HFFc6 (cell line): ENCODE data around the gene PCYT1B. TPM values are rescaled to one million over a fixed set of nuclear protein-coding genes. Genes with fewer than 3 reads are reported as not detected.

Experiments
- DNase-seq: peaks from one replicate; pipeline ENCODE4 v3.0.0-alpha.2; 2018
- H3K27ac Mint-ChIP-seq: 2 replicates; pipeline ENCODE4 v1.8.0; 2020; ENCODE audit warnings: mild to moderate bottlenecking, mixed read lengths
- H3K27me3 Mint-ChIP-seq: 2 replicates; pipeline ENCODE4 v1.8.0; 2021; ENCODE audit warnings: mild to moderate bottlenecking, moderate library complexity, mixed read lengths; ENCODE audit not compliant: insufficient read depth
- H3K36me3 Mint-ChIP-seq: 2 replicates; pipeline ENCODE4 v1.8.0; 2021; ENCODE audit warnings: low read depth, mixed read lengths
- H3K4me1 Mint-ChIP-seq: 2 replicates; pipeline ENCODE4 v1.8.0; 2020; ENCODE audit warnings: low read depth, mixed read lengths
- H3K4me3 Mint-ChIP-seq: 2 replicates; pipeline ENCODE4 v1.8.0; 2020; ENCODE audit warnings: mild to moderate bottlenecking, moderate library complexity, mixed read lengths
- H3K9me3 Mint-ChIP-seq: 2 replicates; pipeline ENCODE4 v1.8.0; 2020; ENCODE audit warnings: mild to moderate bottlenecking, mixed read lengths
- total RNA-seq, 6 experiments: library from RNA; stranded (reverse); fragmentation: NEBNext Ultra II Directional; extraction: Animal tissue kit (Norgen Biotek cat#: 25700); gene quantifications; 2 replicates in 1 of 6; 3 replicates in 5 of 6; pipeline ENCODE4 v1.2.3, GENCODE V29; 2021
- TF ChIP-seq, protein P1 (sequence below): fragments of 200-600 bp; sonication (generic); IDR thresholded peaks from 2 replicates; pipeline ENCODE4 v1.5.0; 2021; ENCODE audit warnings: antibody characterized with exemption, mild to moderate bottlenecking

Gene PCYT1B
- total RNA-seq, 6 experiments from 2014 or later: not detected

DNA sequence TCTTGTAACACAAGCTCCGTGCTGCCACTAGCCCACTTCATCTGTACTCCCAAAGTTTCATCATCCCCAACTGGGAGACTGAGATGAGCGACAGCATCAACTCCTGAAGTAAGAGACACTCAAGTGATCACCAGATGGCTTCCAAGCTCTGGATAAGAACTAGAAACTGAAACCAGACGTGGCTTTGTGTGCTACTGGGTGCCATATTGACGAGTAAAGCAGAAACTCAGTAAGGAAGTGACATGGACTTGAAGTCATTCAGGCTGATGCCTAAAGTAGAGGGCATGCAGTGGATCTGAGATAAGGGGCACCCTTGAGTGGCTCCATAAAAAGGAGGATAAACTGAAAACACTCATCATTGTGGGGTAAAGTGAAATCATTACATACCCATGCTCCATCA, 72.4 kb downstream of the PCYT1B start:
- DNase-seq: no peak
- Mint-ChIP-seq H3K4me3 (no peak overlapping the region), H3K4me1 (no peaks in the 10 kb centered on the region), H3K9me3 (no peaks in the 10 kb centered on the region), H3K27me3 (peaks cover 1% of the 10 kb centered on the region; the same call in 1 of the 2 replicates), H3K27ac (no peak overlapping the region), H3K36me3 (no peaks in the 10 kb centered on the region)
- TF ChIP-seq, protein P1, sequence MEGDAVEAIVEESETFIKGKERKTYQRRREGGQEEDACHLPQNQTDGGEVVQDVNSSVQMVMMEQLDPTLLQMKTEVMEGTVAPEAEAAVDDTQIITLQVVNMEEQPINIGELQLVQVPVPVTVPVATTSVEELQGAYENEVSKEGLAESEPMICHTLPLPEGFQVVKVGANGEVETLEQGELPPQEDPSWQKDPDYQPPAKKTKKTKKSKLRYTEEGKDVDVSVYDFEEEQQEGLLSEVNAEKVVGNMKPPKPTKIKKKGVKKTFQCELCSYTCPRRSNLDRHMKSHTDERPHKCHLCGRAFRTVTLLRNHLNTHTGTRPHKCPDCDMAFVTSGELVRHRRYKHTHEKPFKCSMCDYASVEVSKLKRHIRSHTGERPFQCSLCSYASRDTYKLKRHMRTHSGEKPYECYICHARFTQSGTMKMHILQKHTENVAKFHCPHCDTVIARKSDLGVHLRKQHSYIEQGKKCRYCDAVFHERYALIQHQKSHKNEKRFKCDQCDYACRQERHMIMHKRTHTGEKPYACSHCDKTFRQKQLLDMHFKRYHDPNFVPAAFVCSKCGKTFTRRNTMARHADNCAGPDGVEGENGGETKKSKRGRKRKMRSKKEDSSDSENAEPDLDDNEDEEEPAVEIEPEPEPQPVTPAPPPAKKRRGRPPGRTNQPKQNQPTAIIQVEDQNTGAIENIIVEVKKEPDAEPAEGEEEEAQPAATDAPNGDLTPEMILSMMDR: no peak

DNA sequence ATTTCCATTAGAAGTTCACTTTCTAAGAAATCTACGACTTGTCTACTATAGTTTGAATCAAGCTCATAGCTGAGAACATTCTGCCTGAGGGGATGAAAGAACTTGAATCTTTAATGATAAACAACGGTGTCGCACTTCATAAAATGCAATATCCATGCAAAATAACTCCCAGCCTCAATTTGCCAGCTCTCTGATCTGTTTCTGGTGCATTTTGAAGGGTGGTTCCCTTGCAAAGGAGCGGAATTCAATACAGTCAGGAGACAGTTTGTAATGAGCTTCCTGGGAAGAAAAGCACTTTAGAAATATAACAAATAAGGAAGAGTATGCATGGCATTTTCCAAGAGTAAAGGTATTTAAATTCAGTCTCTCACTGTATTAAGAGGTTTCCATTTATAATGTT, 80.0 kb downstream of the PCYT1B start:
- Mint-ChIP-seq H3K36me3 (no peaks in the 10 kb centered on the region), H3K4me3 (no peak overlapping the region), H3K27ac (no peak overlapping the region), H3K4me1 (no peaks in the 10 kb centered on the region), H3K27me3 (peaks cover 2% of the 10 kb centered on the region), H3K9me3 (no peaks in the 10 kb centered on the region)
- TF ChIP-seq, protein P1: no peak
- DNase-seq: no peak

- H3K27me3 Mint-ChIP-seq: peaks cover 5% of the 10 kb centered on the region
- no peak overlapping the region for H3K4me3 Mint-ChIP-seq
- H3K9me3 Mint-ChIP-seq: no peaks in the 10 kb centered on the region
- TF ChIP-seq, protein P1: no peak
- H3K4me1 Mint-ChIP-seq: no peaks in the 10 kb centered on the region
- no peaks in the 10 kb centered on the region for H3K36me3 Mint-ChIP-seq
- DNase-seq: no peak
- no peak overlapping the region for H3K27ac Mint-ChIP-seq
These were observed 80.9 kb downstream of the PCYT1B start for GRCh38 chrX:24566240-24566639.

GRCh38 chrX:24563291-24564010, 83.7 kb downstream of the PCYT1B start:
- Mint-ChIP-seq H3K36me3 (no peaks in the 10 kb centered on the region), H3K9me3 (no peaks in the 10 kb centered on the region), H3K4me3 (no peak overlapping the region), H3K4me1 (no peaks in the 10 kb centered on the region), H3K27me3 (peaks cover 7% of the 10 kb centered on the region), H3K27ac (no peak overlapping the region)
- TF ChIP-seq, protein P1: no peak
- no peak for DNase-seq

DNA sequence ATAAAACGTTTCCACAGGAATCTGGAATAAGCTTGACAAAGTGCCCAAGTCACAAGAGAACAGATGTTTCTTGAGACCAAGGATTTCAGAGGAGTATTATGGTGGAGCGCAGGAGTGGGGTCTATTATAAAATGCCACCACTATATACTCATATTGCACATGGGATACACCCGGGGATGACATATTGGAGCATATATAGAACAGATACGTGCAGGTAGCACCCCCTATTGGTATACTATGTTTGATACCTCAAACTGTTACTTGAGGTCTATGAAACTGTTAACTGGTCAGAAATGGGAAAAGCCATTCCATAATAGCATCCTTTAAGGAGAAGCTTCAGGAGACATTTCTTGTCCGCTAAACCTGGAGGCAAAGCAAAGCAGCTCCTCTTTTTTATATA, 86.0 kb downstream of the PCYT1B start:
- H3K4me1 Mint-ChIP-seq: no peaks in the 10 kb centered on the region
- no peaks in the 10 kb centered on the region for H3K9me3 Mint-ChIP-seq
- peaks cover 8% of the 10 kb centered on the region for H3K27me3 Mint-ChIP-seq
- no peak overlapping the region for H3K4me3 Mint-ChIP-seq
- H3K27ac Mint-ChIP-seq: no peak overlapping the region
- peak; percentile 0 for DNase-seq
- TF ChIP-seq, protein P1: peak; percentile 42
- H3K36me3 Mint-ChIP-seq: no peaks in the 10 kb centered on the region
